Caco-2 (cell line): ENCODE data around the gene CEP41. TPM values are rescaled to one million over a fixed set of nuclear protein-coding genes. Genes with fewer than 3 reads are reported as not detected.
A peak's percentile ranks its signal among the peaks of the same experiment; 100 is the strongest.

Experiments
- BruUV-seq: library from RNA; stranded (reverse); fragments of 400-500 nt; replicated peaks from 2 replicates; lab custom pipeline; 2021; lab: Mats Ljungman, UMichigan
- CTCF ChIA-PET: fragments of 300-600 bp; sonication (Branson Sonifier 250); formaldehyde crosslinking; loops from one replicate; lab custom pipeline; 2022; ENCODE audit warnings: antibody characterized with exemption; lab: Charles Lee
- POLR2A ChIA-PET: fragments of 300-600 bp; sonication (Branson Sonifier 250); formaldehyde crosslinking; loops from one replicate; lab custom pipeline; 2022; ENCODE audit warnings: antibody characterized with exemption; lab: Charles Lee
- DNase-seq, 2 experiments: peaks; one replicate each; pipeline versions ENCODE4 v3.0.0 to v3.0.0-alpha.2; 2020 to 2022
- H3K27me3 ChIP-seq: replicated peaks from 2 replicates; pipeline ENCODE4 v1.6.0; 2011; ENCODE audit warnings: low read length; ENCODE audit not compliant: control insufficient read depth, insufficient read depth
- H3K36me3 ChIP-seq: 2 replicates; pipeline ENCODE4 v1.5.1; 2011; ENCODE audit warnings: low read length; ENCODE audit not compliant: control insufficient read depth, insufficient read depth
- H3K4me1 ChIP-seq: fragments of 250-450 bp; sonication (Bioruptor Pico); 2 replicates; pipeline ENCODE4 v1.5.1; 2020; ENCODE audit warnings: mild to moderate bottlenecking
- H3K4me3 ChIP-seq: 2 replicates; pipeline ENCODE4 v1.5.1; 2011; ENCODE audit warnings: low read depth, mild to moderate bottlenecking, control low read depth, low read length
- H3K9me3 ChIP-seq: fragments of 250-450 bp; sonication (Bioruptor Pico); 2 replicates; pipeline ENCODE4 v1.5.1; 2020; ENCODE audit warnings: mild to moderate bottlenecking, moderate library complexity
- H3K27ac Mint-ChIP-seq: one replicate; pipeline ENCODE4 v1.8.0; 2022; ENCODE audit warnings: mixed read lengths; ENCODE audit not compliant: unreplicated experiment
- H3K27me3 Mint-ChIP-seq: one replicate; pipeline ENCODE4 v1.8.0; 2022; ENCODE audit warnings: mixed read lengths; ENCODE audit not compliant: insufficient read depth, unreplicated experiment
- H3K36me3 Mint-ChIP-seq: one replicate; pipeline ENCODE4 v1.8.0; 2022; ENCODE audit warnings: mild to moderate bottlenecking, mixed read lengths; ENCODE audit not compliant: insufficient read depth, unreplicated experiment
- H3K4me1 Mint-ChIP-seq: one replicate; pipeline ENCODE4 v1.8.0; 2022; ENCODE audit warnings: low read depth, mixed read lengths; ENCODE audit not compliant: unreplicated experiment
- H3K4me3 Mint-ChIP-seq: one replicate; pipeline ENCODE4 v1.8.0; 2022; ENCODE audit warnings: mild to moderate bottlenecking, moderate library complexity, mixed read lengths; ENCODE audit not compliant: unreplicated experiment
- H3K9me3 Mint-ChIP-seq: one replicate; pipeline ENCODE4 v1.8.0; 2022; ENCODE audit warnings: mixed read lengths; ENCODE audit not compliant: unreplicated experiment
- intact Hi-C: fragments of 100-400 bp; cut with micrococcal nuclease; formaldehyde crosslinking; loops from one replicate; pipeline ENCODE4 v1.10.0; 2022; ENCODE audit not compliant: unreplicated experiment
- total RNA-seq: library from RNA; stranded (reverse); gene quantifications from 2 replicates; pipeline ENCODE4 v1.2.3, GENCODE V29; 2022
- TF ChIP-seq, protein P1 (sequence below), 2 experiments: fragments of 200-600 bp in 1 of 2; IDR thresholded peaks; 1 replicate in 1 of 2; 2 replicates in 1 of 2; pipeline versions ENCODE4 v1.5.1 to v1.8.0; 2011 to 2022; ENCODE audit warnings: antibody characterized with exemption in 1 of 2, control low read depth in 1 of 2, inconsistent platforms in 1 of 2, low read depth in 1 of 2, low read length in 1 of 2, mild to moderate bottlenecking in 1 of 2, moderate library complexity in 1 of 2; ENCODE audit not compliant: insufficient read depth in 1 of 2, severe bottlenecking in 1 of 2, unreplicated experiment in 1 of 2

Gene CEP41
- total RNA-seq, 1 experiment from 2014 or later, result 14.9 TPM

DNA sequence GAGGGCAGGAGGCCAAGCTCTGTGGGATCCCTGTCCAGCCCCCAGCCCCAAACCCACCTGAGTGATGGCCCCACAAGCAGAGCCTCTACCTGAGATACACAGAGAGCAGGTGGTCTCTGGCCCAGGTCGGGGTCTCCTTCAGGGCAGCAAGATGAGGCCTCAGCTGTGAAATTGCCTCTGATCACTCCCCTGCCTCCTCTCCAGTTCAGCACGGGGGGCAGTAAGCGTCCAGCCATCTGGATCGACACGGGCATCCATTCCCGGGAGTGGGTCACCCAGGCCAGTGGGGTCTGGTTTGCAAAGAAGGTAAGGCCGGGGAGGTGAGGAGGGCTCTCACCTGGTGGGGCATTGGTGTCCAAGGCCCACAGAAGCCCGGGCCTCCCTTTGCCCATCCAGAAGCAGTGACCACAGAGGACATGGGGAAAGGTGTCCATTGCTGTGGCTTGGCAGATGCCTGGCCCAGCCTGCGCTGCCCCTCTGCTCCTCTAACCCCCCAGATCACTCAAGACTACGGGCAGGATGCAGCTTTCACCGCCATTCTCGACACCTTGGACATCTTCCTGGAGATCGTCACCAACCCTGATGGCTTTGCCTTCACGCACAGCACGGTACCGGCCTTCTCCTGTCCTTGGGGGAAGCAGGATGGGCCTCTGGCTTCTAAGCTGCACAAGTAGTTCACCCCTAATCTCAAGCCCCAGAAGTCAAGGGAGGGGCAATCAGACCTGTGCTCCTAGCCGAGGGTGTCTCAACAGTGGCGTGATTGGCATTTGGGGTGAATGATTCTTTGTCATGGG is 57.4 kb downstream of the CEP41 start:
- no peaks in the 10 kb centered on the region for H3K4me1 Mint-ChIP-seq
- ChIA-PET CTCF (no interaction called here), POLR2A (no interaction called here)
- no TSS peak for BruUV-seq
- Histone ChIP-seq H3K4me1 (no peaks in the 10 kb centered on the region), H3K36me3 (no peaks in the 10 kb centered on the region), H3K4me3 (no peak overlapping the region), H3K27me3 (no peaks in the 10 kb centered on the region), H3K9me3 (no peaks in the 10 kb centered on the region)
- no peak overlapping the region for H3K27ac Mint-ChIP-seq
- no peaks in the 10 kb centered on the region for H3K27me3 Mint-ChIP-seq
- TF ChIP-seq, protein P1, sequence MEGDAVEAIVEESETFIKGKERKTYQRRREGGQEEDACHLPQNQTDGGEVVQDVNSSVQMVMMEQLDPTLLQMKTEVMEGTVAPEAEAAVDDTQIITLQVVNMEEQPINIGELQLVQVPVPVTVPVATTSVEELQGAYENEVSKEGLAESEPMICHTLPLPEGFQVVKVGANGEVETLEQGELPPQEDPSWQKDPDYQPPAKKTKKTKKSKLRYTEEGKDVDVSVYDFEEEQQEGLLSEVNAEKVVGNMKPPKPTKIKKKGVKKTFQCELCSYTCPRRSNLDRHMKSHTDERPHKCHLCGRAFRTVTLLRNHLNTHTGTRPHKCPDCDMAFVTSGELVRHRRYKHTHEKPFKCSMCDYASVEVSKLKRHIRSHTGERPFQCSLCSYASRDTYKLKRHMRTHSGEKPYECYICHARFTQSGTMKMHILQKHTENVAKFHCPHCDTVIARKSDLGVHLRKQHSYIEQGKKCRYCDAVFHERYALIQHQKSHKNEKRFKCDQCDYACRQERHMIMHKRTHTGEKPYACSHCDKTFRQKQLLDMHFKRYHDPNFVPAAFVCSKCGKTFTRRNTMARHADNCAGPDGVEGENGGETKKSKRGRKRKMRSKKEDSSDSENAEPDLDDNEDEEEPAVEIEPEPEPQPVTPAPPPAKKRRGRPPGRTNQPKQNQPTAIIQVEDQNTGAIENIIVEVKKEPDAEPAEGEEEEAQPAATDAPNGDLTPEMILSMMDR (IDR thresholded peaks at IDR 0.05; ENCODE audit: insufficient read depth in 1 of 2, low read depth in 1 of 2, low read length in 1 of 2, severe bottlenecking in 1 of 2, unreplicated experiment in 1 of 2), result no peak
- H3K36me3 Mint-ChIP-seq, result no peaks in the 10 kb centered on the region
- intact Hi-C loops, result no loop called here
- no peaks in the 10 kb centered on the region for H3K9me3 Mint-ChIP-seq
- DNase-seq, result no peak
- H3K4me3 Mint-ChIP-seq, result no peak overlapping the region

DNA sequence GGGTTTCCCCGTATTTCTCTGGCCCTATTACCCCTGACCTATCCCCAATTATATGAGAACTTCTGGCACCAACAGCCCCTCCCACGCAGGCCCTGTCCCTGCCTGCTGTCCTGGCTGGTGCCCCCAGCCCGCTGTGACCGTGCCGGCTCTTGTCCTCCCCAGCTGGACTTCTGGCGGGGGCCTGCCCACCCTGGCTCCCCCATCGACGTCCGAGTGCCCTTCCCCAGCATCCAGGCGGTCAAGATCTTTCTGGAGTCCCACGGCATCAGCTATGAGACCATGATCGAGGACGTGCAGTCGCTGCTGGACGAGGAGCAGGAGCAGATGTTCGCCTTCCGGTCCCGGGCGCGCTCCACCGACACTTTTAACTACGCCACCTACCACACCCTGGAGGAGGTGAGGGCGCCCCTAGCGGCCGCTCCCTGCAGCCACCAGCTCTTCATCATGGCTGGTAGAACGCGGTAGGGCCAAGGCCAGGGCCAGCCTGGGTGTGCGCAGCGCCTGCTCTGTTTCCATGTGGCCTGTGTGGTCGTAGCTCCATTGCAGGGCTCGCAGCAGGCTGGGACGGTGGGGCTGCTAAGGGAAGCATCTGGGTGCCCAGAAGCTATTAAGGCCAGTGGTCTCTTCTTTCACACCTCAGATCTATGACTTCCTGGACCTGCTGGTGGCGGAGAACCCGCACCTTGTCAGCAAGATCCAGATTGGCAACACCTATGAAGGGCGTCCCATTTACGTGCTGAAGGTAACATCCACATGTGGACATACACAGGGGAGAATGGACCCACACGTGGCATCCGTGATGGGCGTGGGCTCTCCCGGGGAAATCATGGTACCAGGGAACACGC is 59.1 kb downstream of the CEP41 start:
- Mint-ChIP-seq H3K36me3 (no peaks in the 10 kb centered on the region), H3K4me3 (no peak overlapping the region), H3K4me1 (no peaks in the 10 kb centered on the region), H3K27me3 (no peaks in the 10 kb centered on the region), H3K27ac (no peak overlapping the region), H3K9me3 (peaks cover 3% of the 10 kb centered on the region)
- no peak for DNase-seq
- TF ChIP-seq, protein P1 (IDR thresholded peaks at IDR 0.05; ENCODE audit: insufficient read depth in 1 of 2, low read depth in 1 of 2, low read length in 1 of 2, severe bottlenecking in 1 of 2, unreplicated experiment in 1 of 2), result no peak
- Histone ChIP-seq H3K4me3 (no peak overlapping the region), H3K4me1 (no peaks in the 10 kb centered on the region), H3K9me3 (no peaks in the 10 kb centered on the region), H3K27me3 (no peaks in the 10 kb centered on the region), H3K36me3 (no peaks in the 10 kb centered on the region)
- no TSS peak for BruUV-seq
- intact Hi-C loops, result no loop called here
- POLR2A ChIA-PET, result no interaction called here
- CTCF ChIA-PET, result no interaction called here

DNA sequence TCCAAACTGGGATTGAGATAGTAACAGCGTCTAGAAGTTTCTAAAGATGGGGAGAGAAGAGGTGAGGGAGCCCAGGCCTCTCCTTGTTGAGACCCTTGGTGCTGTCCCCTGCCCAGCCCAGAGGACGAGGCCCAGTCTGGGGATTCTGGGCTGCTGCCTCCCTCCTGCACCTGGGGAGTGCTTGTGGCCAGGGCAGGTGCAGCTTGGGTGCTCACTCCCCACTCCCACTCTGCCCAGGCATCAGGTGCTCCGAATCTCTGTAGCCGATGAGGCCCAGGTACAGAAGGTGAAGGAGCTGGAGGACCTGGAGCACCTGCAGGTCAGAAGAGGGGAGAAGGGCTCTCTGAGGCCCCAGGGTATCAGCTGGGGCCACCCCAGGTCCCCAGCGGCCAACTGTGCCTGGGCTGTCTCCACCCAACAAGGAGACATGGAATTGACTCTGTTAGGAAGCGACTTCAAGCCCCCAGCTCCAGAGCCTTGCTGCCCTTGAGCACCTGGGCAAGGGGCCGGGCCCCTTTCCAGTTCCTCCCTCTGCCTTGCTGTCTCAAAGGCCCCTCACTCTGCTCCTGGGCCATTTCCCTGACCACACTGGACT is 59.9 kb downstream of the CEP41 start:
- no peaks in the 10 kb centered on the region for H3K4me1 ChIP-seq
- H3K36me3 Mint-ChIP-seq, result no peaks in the 10 kb centered on the region
- no peaks in the 10 kb centered on the region for H3K27me3 ChIP-seq
- H3K4me3 ChIP-seq, result no peak overlapping the region
- H3K9me3 Mint-ChIP-seq, result peaks cover 10% of the 10 kb centered on the region
- intact Hi-C loops, result no loop called here
- ChIA-PET CTCF (no interaction called here), POLR2A (no interaction called here)
- H3K9me3 ChIP-seq, result peaks cover 6% of the 10 kb centered on the region
- no peaks in the 10 kb centered on the region for H3K27me3 Mint-ChIP-seq
- BruUV-seq, result no TSS peak
- no peaks in the 10 kb centered on the region for H3K36me3 ChIP-seq
- peak overlapping the region; percentile 6 for H3K27ac Mint-ChIP-seq
- DNase-seq, result no peak
- no peaks in the 10 kb centered on the region for H3K4me1 Mint-ChIP-seq
- no peak overlapping the region for H3K4me3 Mint-ChIP-seq
- TF ChIP-seq, protein P1 (IDR thresholded peaks at IDR 0.05; ENCODE audit: insufficient read depth in 1 of 2, low read depth in 1 of 2, low read length in 1 of 2, severe bottlenecking in 1 of 2, unreplicated experiment in 1 of 2), result no peak
